ENCODE data around the gene FCRL1.

Gene FCRL1

GRCh38 chr1:157781048-157781447 is 38.9 kb downstream of the FCRL1 start:
- TF ChIP-seq CTCF (IDR thresholded peaks at IDR 0.05; ENCODE audit: low read depth, low read length): no peak
- H3K4me3 ChIP-seq (replicated peaks in 1 of 2; ENCODE audit: low read depth in 2 of 2, low read length in 2 of 2): no peak overlapping the region
- no peak for DNase-seq (ENCODE audit: low read depth in 2 of 2)

GRCh38 chr1:157776971-157777391 is 42.9 kb downstream of the FCRL1 start, which contains the start of gene FCRL2:
TSS of gene FCRL2 (minus strand) at chr1:157777132. CDS start at chr1:157777073, 59 bp downstream.
- H3K4me3 ChIP-seq (replicated peaks in 1 of 2; ENCODE audit: low read depth in 2 of 2, low read length in 2 of 2): no peak within 1 kb of the TSS
- TF ChIP-seq CTCF (IDR thresholded peaks at IDR 0.05; ENCODE audit: low read depth, low read length): no peak
- DNase-seq (ENCODE audit: low read depth in 2 of 2): no peak

GRCh38 chr1:157775101-157775870 is 44.6 kb downstream of the FCRL1 start:
- no peak for TF ChIP-seq CTCF (IDR thresholded peaks at IDR 0.05; ENCODE audit: low read depth, low read length)
- H3K4me3 ChIP-seq (replicated peaks in 1 of 2; ENCODE audit: low read depth in 2 of 2, low read length in 2 of 2): no peak overlapping the region
- DNase-seq (ENCODE audit: low read depth in 2 of 2): no peak

- H3K4me3 ChIP-seq (replicated peaks in 1 of 2; ENCODE audit: low read depth in 2 of 2, low read length in 2 of 2): no peak overlapping the region
- no peak for TF ChIP-seq CTCF (IDR thresholded peaks at IDR 0.05; ENCODE audit: low read depth, low read length)
- no peak for DNase-seq (ENCODE audit: low read depth in 2 of 2)
Measured at GRCh38 chr1:157774412-157774811, 45.5 kb downstream of the FCRL1 start.

- no peak for DNase-seq (ENCODE audit: low read depth in 2 of 2)
- H3K4me3 ChIP-seq (replicated peaks in 1 of 2; ENCODE audit: low read depth in 2 of 2, low read length in 2 of 2): no peak overlapping the region
- no peak for TF ChIP-seq CTCF (IDR thresholded peaks at IDR 0.05; ENCODE audit: low read depth, low read length)
Measured at GRCh38 chr1:157773493-157774350, 46.2 kb downstream of the FCRL1 start.

- no peak for TF ChIP-seq CTCF (IDR thresholded peaks at IDR 0.05; ENCODE audit: low read depth, low read length)
- no peak overlapping the region for H3K4me3 ChIP-seq (replicated peaks in 1 of 2; ENCODE audit: low read depth in 2 of 2, low read length in 2 of 2)
Measured at GRCh38 chr1:157771661-157772425, 48.1 kb downstream of the FCRL1 start.

More at GRCh38 chr1:157771661-157772425, 48.1 kb downstream of the FCRL1 start:
- no peak for DNase-seq (ENCODE audit: low read depth in 2 of 2)
